Stomach (tissue), 9 donors: ENCODE measurements around the gene RUNX1. TPM values are rescaled to one million over a fixed set of nuclear protein-coding genes. Genes with fewer than 3 reads are reported as not detected.

Experiments used
- DNase-seq, 2 donors: peaks; one replicate each; pipeline versions ENCODE4 v3.0.0 to v3.0.0-alpha.2; 2013 to 2019
- H3K27ac ChIP-seq, 5 donors: fragments of 200-600 bp in 4 of 5; sonication (generic) in 4 of 5; one replicate each; pipeline ENCODE4 v1.5.1; 2013 to 2019; ENCODE audit warnings: mild to moderate bottlenecking in 1 of 5, moderate library complexity in 1 of 5
- H3K27me3 ChIP-seq, 3 donors: fragments of 200-600 bp; sonication (generic); one replicate each; pipeline ENCODE4 v1.5.1; 2017 to 2019; ENCODE audit warnings: mixed run types in 1 of 3
- H3K36me3 ChIP-seq, 4 donors: fragments of 200-600 bp; sonication (generic); 1 replicate in 3 of 4; 2 replicates in 1 of 4; pipeline ENCODE4 v1.5.1; 2016 to 2019
- H3K4me1 ChIP-seq, 4 donors: fragments of 200-600 bp; sonication (generic); one replicate each; pipeline ENCODE4 v1.5.1; 2016 to 2019
- H3K4me3 ChIP-seq, 4 donors: fragments of 200-600 bp; sonication (generic) in 3 of 4; one replicate each; pipeline ENCODE4 v1.5.1; 2016 to 2019; ENCODE audit warnings: mild to moderate bottlenecking in 1 of 4
- H3K9me3 ChIP-seq, 4 donors: fragments of 200-600 bp; sonication (generic); one replicate each; pipeline ENCODE4 v1.5.1; 2016 to 2019
- EP300 ChIP-seq: sonication (generic); formaldehyde crosslinking; IDR thresholded peaks from one replicate; pipeline ENCODE4 v1.6.1; 2017; ENCODE audit warnings: antibody characterized with exemption
- POLR2A ChIP-seq, 4 donors: fragments of 450-650 bp; IDR thresholded peaks; one replicate each; pipeline ENCODE4 v1.6.1; 2016; ENCODE audit warnings: antibody characterized with exemption in 4 of 4, control low read depth in 2 of 4, mild to moderate bottlenecking in 1 of 4, moderate library complexity in 1 of 4
- POLR2AphosphoS5 ChIP-seq, 3 donors: sonication (generic); formaldehyde crosslinking; IDR thresholded peaks; one replicate each; pipeline ENCODE4 v1.6.1; 2016; ENCODE audit warnings: antibody characterized with exemption in 3 of 3
- WGBS, 5 donors: extraction: QIAGEN DNeasy Blood & Tissue Kit in 3 of 5; methylation state at CpG; one replicate each; pipeline versions ENCODE4 v1.1.5 to v1.1.7; 2013 to 2018; 5-methylcytosine and 5-hydroxymethylcytosine counted together
- intact Hi-C: fragments of 100-400 bp; cut with DNase I; formaldehyde crosslinking; loops from one replicate; pipeline ENCODE4 v1.15.1; 2023; ENCODE audit warnings: low total_unique reads
- polyA plus RNA-seq, 3 donors: library from polyadenylated mRNA; stranded (reverse); fragments of 200-250 nt; gene quantifications; one replicate each; pipeline ENCODE4 v1.2.3, GENCODE V29; 2013
- total RNA-seq, 5 donors: library from RNA; depleted of rRNA; stranded (reverse); fragments of >200 nt; gene quantifications; one replicate each; pipeline versions ENCODE4 v1.1.0 to v1.2.3, GENCODE V29; 2014 to 2016
- TF ChIP-seq, protein P1 (sequence below), 7 experiments: fragments of 450-650 bp in 4 of 7; fragments of 200-600 bp in 3 of 7; sonication (generic) in 3 of 7; IDR thresholded peaks; one replicate each; pipeline ENCODE4 v1.5.1; 2016 to 2019; ENCODE audit warnings: antibody characterized with exemption in 7 of 7, control low read depth in 2 of 7, mild to moderate bottlenecking in 1 of 7
- donor health status: healthy with polysubstance abuse.
- donor health status: Bipolar disorder and iron deficiency.
- donor health status: healthy.

The RUNX1 gene
- total and polyA plus RNA-seq, 8 donors: 8.0 to 213 (median 40.0) TPM

DNA sequence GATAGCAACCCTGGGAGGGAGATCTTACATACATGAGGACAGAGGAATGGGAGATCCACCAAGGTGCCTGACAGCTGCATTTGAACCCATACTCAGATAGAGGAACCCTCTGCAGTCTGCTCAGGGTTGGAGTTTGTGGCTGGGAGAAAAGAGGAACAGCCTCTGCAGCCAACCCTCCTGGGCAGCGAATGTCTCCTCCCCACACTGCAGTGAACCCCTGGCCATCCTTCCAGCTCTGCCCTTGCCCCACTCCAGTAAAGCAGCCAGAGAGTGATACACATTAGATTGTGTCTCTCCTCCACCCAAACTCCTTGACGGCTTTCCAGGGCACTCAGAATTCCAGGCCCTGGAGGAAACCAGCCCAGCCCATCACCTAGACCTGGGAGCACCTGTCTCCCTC, 137.7 kb downstream of the RUNX1 start:
- no peaks in the 10 kb centered on the region for H3K27me3 ChIP-seq
- H3K36me3 ChIP-seq: no peaks in the 10 kb centered on the region
- peaks cover 0 to 30% (median 0%) of the 10 kb centered on the region in 4 donors for H3K4me1 ChIP-seq
- intact Hi-C loops: no loop called here
- no peak for DNase-seq
- H3K27ac ChIP-seq: no peak overlapping the region
- WGBS, 5 donors: 78 to 94% (median 87%) methylated on average over 2 of the region's 2 CpGs
- no peaks in the 10 kb centered on the region for H3K9me3 ChIP-seq
- no peak overlapping the region for H3K4me3 ChIP-seq
- TF ChIP-seq POLR2A (IDR thresholded peaks at IDR 0.05): no peak
- no peak for TF ChIP-seq EP300
- TF ChIP-seq, protein P1, sequence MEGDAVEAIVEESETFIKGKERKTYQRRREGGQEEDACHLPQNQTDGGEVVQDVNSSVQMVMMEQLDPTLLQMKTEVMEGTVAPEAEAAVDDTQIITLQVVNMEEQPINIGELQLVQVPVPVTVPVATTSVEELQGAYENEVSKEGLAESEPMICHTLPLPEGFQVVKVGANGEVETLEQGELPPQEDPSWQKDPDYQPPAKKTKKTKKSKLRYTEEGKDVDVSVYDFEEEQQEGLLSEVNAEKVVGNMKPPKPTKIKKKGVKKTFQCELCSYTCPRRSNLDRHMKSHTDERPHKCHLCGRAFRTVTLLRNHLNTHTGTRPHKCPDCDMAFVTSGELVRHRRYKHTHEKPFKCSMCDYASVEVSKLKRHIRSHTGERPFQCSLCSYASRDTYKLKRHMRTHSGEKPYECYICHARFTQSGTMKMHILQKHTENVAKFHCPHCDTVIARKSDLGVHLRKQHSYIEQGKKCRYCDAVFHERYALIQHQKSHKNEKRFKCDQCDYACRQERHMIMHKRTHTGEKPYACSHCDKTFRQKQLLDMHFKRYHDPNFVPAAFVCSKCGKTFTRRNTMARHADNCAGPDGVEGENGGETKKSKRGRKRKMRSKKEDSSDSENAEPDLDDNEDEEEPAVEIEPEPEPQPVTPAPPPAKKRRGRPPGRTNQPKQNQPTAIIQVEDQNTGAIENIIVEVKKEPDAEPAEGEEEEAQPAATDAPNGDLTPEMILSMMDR (IDR thresholded peaks at IDR 0.05): no peak
- no peak for TF ChIP-seq POLR2AphosphoS5 (IDR thresholded peaks at IDR 0.05)

DNA sequence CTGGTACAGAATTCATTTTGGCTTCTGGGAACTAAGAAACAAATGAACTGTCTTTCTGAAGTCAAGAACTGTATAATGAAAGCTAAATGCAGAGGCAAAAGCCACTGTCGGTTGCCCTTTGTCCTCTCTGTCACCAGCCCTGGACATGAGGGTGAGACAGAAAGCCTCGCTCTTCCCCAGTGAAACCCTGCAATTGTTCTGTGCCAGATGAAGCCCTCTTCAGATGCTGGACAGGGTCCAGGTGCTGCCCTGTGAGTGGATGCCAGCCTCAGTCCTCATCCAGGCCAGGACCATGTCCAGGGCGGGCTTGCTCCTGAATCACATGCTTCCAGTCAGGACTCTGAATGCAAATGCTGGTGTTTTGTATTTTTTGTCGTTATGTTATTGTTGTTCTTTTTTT, 138.7 kb downstream of the RUNX1 start:
- Histone ChIP-seq H3K9me3 (no peaks in the 10 kb centered on the region), H3K36me3 (no peaks in the 10 kb centered on the region), H3K27ac (no peak overlapping the region), H3K27me3 (no peaks in the 10 kb centered on the region), H3K4me3 (no peak overlapping the region), H3K4me1 (peaks cover 0 to 30% (median 0%) of the 10 kb centered on the region in 4 donors)
- intact Hi-C loops: no loop called here
- TF ChIP-seq, protein P1 (IDR thresholded peaks at IDR 0.05): no peak
- 82 to 94% (median 89%) methylated on average over 4 of the region's 4 CpGs for WGBS, 5 donors
- DNase-seq: no peak

DNA sequence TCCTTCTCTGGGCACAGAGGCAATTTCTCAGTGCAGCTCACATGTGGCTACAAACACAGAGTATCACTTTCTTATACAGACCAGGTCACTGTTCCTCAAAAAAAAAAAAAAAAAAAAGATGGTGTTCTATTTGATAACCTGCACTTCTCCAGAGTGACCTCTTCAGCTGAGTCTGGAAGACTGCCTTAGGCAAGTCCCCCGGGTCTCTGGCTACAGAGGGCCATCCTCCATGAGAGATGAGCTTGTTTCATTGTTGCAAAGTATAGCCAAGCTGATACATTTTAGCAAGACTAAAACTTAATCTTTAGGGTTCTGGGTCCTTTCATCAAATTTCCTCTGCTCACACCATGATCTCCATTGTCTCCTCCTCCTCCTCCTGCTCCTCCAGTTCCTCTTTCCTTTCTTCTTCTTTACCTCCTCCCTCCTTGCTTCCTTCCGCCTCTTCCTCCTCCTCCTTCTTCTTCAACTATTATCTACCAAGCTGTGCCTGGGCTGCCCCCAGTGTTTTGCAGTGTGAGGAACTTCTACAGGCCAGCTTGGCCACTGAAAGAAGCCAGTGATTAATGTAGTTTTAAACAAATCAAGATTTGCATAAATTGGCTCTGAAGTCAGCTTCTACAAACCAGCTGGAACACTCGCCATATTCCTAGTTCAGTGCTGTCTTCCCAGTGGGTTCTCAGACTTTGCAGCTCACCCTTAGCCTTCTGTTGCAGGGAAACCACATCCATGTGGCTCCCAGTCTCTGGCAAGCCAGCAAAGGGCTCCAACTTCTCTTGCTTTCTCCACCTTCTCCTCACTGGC, 139.4 kb downstream of the RUNX1 start:
- intact Hi-C loops: no loop called here
- H3K4me1 ChIP-seq: peaks cover 0 to 30% (median 0%) of the 10 kb centered on the region in 4 donors
- no peak overlapping the region for H3K27ac ChIP-seq
- TF ChIP-seq, protein P1 (IDR thresholded peaks at IDR 0.05): no peak
- TF ChIP-seq POLR2AphosphoS5 (IDR thresholded peaks at IDR 0.05) (no peak), EP300 (no peak), POLR2A (IDR thresholded peaks at IDR 0.05) (no peak)
- no peaks in the 10 kb centered on the region for H3K27me3 ChIP-seq
- H3K9me3 ChIP-seq: no peaks in the 10 kb centered on the region
- DNase-seq: no peak
- no peak overlapping the region for H3K4me3 ChIP-seq
- WGBS, 5 donors: 63 to 87% (median 71%) methylated on average over 3 of the region's 3 CpGs
- H3K36me3 ChIP-seq: no peaks in the 10 kb centered on the region

DNA sequence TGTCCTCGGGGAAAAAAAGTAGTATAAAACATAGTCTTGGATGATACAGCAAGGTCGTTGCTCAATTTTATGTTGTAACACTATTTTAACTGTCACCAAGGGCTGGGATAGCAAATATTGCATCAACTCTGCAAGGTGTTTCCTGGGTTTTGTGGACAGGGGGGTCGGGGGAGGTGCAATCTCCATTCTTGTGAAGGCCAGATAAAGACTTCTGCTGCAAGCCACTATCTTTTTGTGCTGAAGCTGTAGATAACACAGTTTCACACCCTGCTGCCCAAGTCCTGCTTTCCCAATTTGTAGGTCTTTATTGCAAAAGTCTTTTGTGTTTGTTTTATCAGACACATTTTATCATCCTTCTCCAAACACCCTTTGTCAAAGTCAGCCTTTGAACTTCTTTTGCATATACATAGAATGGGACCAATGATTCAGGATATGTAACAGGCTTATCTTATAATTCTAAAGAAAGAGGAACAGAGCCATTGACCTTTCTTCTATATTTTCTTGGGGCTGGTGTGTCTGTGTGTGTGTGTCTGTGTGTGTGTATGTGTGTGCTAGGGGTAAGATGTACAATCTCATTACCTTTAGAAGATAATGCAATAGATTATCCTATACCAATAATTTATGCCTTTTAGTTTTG, 140.6 kb downstream of the RUNX1 start:
- intact Hi-C loops: no loop called here
- no peaks in the 10 kb centered on the region for H3K27me3 ChIP-seq
- DNase-seq: no peak
- peaks cover 0 to 24% (median 0%) of the 10 kb centered on the region in 4 donors for H3K4me1 ChIP-seq
- no peaks in the 10 kb centered on the region for H3K36me3 ChIP-seq
- no peak overlapping the region for H3K4me3 ChIP-seq
- peak overlapping the region in 2 of 5 donors; percentile 3 to 17 for H3K27ac ChIP-seq
- WGBS, 5 donors: 21 to 30% (median 29%) methylated on average over 3 of the region's 3 CpGs
- no peak for TF ChIP-seq POLR2A (IDR thresholded peaks at IDR 0.05)
- no peak for TF ChIP-seq EP300
- no peak for TF ChIP-seq POLR2AphosphoS5 (IDR thresholded peaks at IDR 0.05)
- TF ChIP-seq, protein P1 (IDR thresholded peaks at IDR 0.05): no peak
- H3K9me3 ChIP-seq: no peaks in the 10 kb centered on the region
